Measurements from ENCODE around the gene LAX1. TPM values are rescaled to one million over a fixed set of nuclear protein-coding genes. Genes with fewer than 3 reads are reported as not detected.

The LAX1 gene
- total and polyA plus RNA-seq, 2 of the 4 experiments (the other 2 are of a cell fraction), result 0.03 TPM; not detected in 1

- DNase-seq, result no peak
- POLR2A ChIA-PET (ENCODE audit: unreplicated experiment), result no interaction called here
- no peak overlapping the region for H3K4me2 ChIP-seq (ENCODE audit: low read depth, low read length)
Measured at GRCh38 chr1:203743091-203743571, 21.9 kb upstream of the LAX1 start.

More at GRCh38 chr1:203743091-203743571, 21.9 kb upstream of the LAX1 start:
- TF ChIP-seq CEBPB (IDR thresholded peaks at IDR 0.05; ENCODE audit: low read depth, low read length), result no peak
- TF ChIP-seq, protein P1, sequence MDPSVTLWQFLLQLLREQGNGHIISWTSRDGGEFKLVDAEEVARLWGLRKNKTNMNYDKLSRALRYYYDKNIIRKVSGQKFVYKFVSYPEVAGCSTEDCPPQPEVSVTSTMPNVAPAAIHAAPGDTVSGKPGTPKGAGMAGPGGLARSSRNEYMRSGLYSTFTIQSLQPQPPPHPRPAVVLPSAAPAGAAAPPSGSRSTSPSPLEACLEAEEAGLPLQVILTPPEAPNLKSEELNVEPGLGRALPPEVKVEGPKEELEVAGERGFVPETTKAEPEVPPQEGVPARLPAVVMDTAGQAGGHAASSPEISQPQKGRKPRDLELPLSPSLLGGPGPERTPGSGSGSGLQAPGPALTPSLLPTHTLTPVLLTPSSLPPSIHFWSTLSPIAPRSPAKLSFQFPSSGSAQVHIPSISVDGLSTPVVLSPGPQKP (IDR thresholded peaks at IDR 0.05; ENCODE audit: borderline replicate concordance, low read depth, low read length), result no peak
- no peak for TF ChIP-seq POLR2A (IDR thresholded peaks at IDR 0.05; ENCODE audit: low read depth, low read length)
- no peak for TF ChIP-seq MAFK (IDR thresholded peaks at IDR 0.05; ENCODE audit: low read depth, low read length)
- no peak for TF ChIP-seq MXI1 (IDR thresholded peaks at IDR 0.05; ENCODE audit: borderline replicate concordance, low read depth, low read length)
- no peak for TF ChIP-seq RFX5 (IDR thresholded peaks at IDR 0.05; ENCODE audit: low read depth, low read length)
- TF ChIP-seq RCOR1 (IDR thresholded peaks at IDR 0.05; ENCODE audit: insufficient replicate concordance, low read length), result no peak
- TF ChIP-seq RAD21 (IDR thresholded peaks at IDR 0.05; ENCODE audit: low read length), result no peak
- TF ChIP-seq FOS (IDR thresholded peaks at IDR 0.05; ENCODE audit: low read depth, low read length), result no peak
- no peak for TF ChIP-seq SMC3 (IDR thresholded peaks at IDR 0.05; ENCODE audit: low read depth, low read length)
- TF ChIP-seq, protein P2, sequence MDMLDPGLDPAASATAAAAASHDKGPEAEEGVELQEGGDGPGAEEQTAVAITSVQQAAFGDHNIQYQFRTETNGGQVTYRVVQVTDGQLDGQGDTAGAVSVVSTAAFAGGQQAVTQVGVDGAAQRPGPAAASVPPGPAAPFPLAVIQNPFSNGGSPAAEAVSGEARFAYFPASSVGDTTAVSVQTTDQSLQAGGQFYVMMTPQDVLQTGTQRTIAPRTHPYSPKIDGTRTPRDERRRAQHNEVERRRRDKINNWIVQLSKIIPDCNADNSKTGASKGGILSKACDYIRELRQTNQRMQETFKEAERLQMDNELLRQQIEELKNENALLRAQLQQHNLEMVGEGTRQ (IDR thresholded peaks at IDR 0.05; ENCODE audit: low read depth, low read length), result no peak
- TF ChIP-seq NFE2L2 (IDR thresholded peaks at IDR 0.05; ENCODE audit: low read depth, low read length), result no peak
- peaks cover 1% of the 10 kb centered on the region; the same call in 1 of the 2 replicates for H3K4me1 ChIP-seq (ENCODE audit: control insufficient read depth, insufficient read depth, low read length)
- H4K8ac ChIP-seq (ENCODE audit: low read depth in 2 of 2, low read length in 2 of 2), result no peak overlapping the region
- H2BK15ac ChIP-seq (ENCODE audit: low read depth, low read length), result no peak overlapping the region
- CTCF ChIA-PET, result no interaction called here
- no peak overlapping the region for H2BK5ac ChIP-seq (ENCODE audit: low read depth, low read length, poor library complexity, severe bottlenecking)
- BruUV-seq (replicated peaks), result no TSS peak
- H3K4me3 ChIP-seq (ENCODE audit: insufficient read depth, low read depth, low read length), result no peak overlapping the region
- H4K5ac ChIP-seq (ENCODE audit: low read depth, low read length), result no peak overlapping the region
- H2AFZ ChIP-seq (replicated peaks; ENCODE audit: low read length, poor library complexity), result no peak overlapping the region
- H3K27me3 ChIP-seq (ENCODE audit: control insufficient read depth, insufficient read depth, low read length), result no peaks in the 10 kb centered on the region
- peaks cover 11% of the 10 kb centered on the region; the same call in 1 of the 2 replicates for H4K20me1 ChIP-seq (ENCODE audit: insufficient read depth, low read length)
- no peak overlapping the region for H3K18ac ChIP-seq (ENCODE audit: low read depth, low read length)
- H2BK20ac ChIP-seq (ENCODE audit: low read depth, low read length), result no peak overlapping the region
- no peak overlapping the region for H2AK9ac ChIP-seq (replicated peaks; ENCODE audit: low read depth, low read length, poor library complexity)
- H3K56ac ChIP-seq (ENCODE audit: extremely low read depth, insufficient read depth, low read length), result no peak overlapping the region
- no peak overlapping the region for H4K91ac ChIP-seq (ENCODE audit: insufficient read depth, low read depth, low read length)
- in situ Hi-C loops (cut with MboI; ENCODE audit: low sequenced_read_pairs) (no loop called here), intact Hi-C loops (cut with micrococcal nuclease) (no loop called here), dilution Hi-C loops (cut with HindIII; ENCODE audit: low sequenced_read_pairs, unreplicated experiment) (no loop called here)
- peaks cover 12% of the 10 kb centered on the region for H3K9me1 ChIP-seq (ENCODE audit: insufficient read depth, low read length)
- H2BK120ac ChIP-seq (ENCODE audit: low read depth, low read length), result no peak overlapping the region
- H3K36me3 ChIP-seq (ENCODE audit: control insufficient read depth, insufficient read depth, low read length), result peaks cover 33% of the 10 kb centered on the region
- no peak for ATAC-seq (ENCODE audit: low read depth)
- no peak overlapping the region for H3K4ac ChIP-seq (ENCODE audit: low read depth, low read length)
- H3K27ac ChIP-seq (ENCODE audit: insufficient read depth, low read length), result no peak overlapping the region
- WGBS, 2 experiments (ENCODE audit: extremely low coverage in 2 of 2, insufficient read length in 1 of 2), result no CpG with 5 or more reads among the region's 5 CpGs
- no peak overlapping the region for H2AK5ac ChIP-seq (ENCODE audit: low read depth, low read length)
- H3K9me3 ChIP-seq (ENCODE audit: control insufficient read depth, insufficient read depth, low read length), result no peaks in the 10 kb centered on the region
- no peak overlapping the region for H3K23ac ChIP-seq (ENCODE audit: low read depth, low read length)
- no peak overlapping the region for H3K9ac ChIP-seq (ENCODE audit: low read depth, low read length)
- peaks cover 4 to 31% of the 10 kb centered on the region in 2 experiments; a peak in 2 of 4 replicates for H3K79me1 ChIP-seq (ENCODE audit: low read depth in 1 of 2, low read length in 2 of 2)
- H3K14ac ChIP-seq (replicated peaks; ENCODE audit: low read depth, low read length), result no peak overlapping the region
